Measurements from ENCODE around the gene MXD4. TPM values are rescaled to one million over a fixed set of nuclear protein-coding genes. Genes with fewer than 3 reads are reported as not detected.

MXD4 gene
- total and polyA plus RNA-seq, 2 experiments from 2014 or later = 6.9 to 19.9 TPM

- no peaks in the 10 kb centered on the region for H3K4me1 ChIP-seq (ENCODE audit: insufficient read depth)
Measured at GRCh38 chr4:2299794-2300193, 37.9 kb upstream of the MXD4 start.

More at GRCh38 chr4:2299794-2300193, 37.9 kb upstream of the MXD4 start:
- Histone ChIP-seq H3K4me2 (no peak overlapping the region), H3K4me3 (no peak overlapping the region), H3K9me2 (ENCODE audit: insufficient read depth) (no peaks in the 10 kb centered on the region), H4K20me1 (replicated peaks; ENCODE audit: insufficient read depth) (no peaks in the 10 kb centered on the region), H2AFZ (no peak overlapping the region), H3K27me3 (ENCODE audit: insufficient read depth) (no peaks in the 10 kb centered on the region), H3K27ac (ENCODE audit: low read depth) (no peak overlapping the region), H3F3A (replicated peaks; ENCODE audit: low read depth) (0 out of 2 replicates have a peak, but pooled peaks cover 4% of the 10 kb centered on the region), H3K79me2 (replicated peaks; ENCODE audit: insufficient read depth) (no peaks in the 10 kb centered on the region), H3K36me3 (ENCODE audit: insufficient read depth) (no peaks in the 10 kb centered on the region)
- ATAC-seq = no peak
- Mint-ChIP-seq H3K4me1 (peaks cover 18% of the 10 kb centered on the region), H3K36me3 (ENCODE audit: low read depth) (peaks cover 6% of the 10 kb centered on the region; the same call in 2 of the 3 replicates), H3K4me3 (no peak overlapping the region), H3K9me3 (peaks cover 15% of the 10 kb centered on the region), H3K27me3 (ENCODE audit: insufficient read depth, low read depth, poor library complexity) (peaks cover 14% of the 10 kb centered on the region), H3K27ac (no peak overlapping the region)
- no peak for DNase-seq (ENCODE audit: low spot score)
- TF ChIP-seq ZNF114 (CRISPR knock-in tag; IDR thresholded peaks at IDR 0.05) (no peak), ZNF331 (CRISPR knock-in tag; IDR thresholded peaks at IDR 0.05; ENCODE audit: low read depth) (no peak), POLR2AphosphoS5 (IDR thresholded peaks at IDR 0.05; ENCODE audit: low read depth) (no peak), ZNF462 (CRISPR knock-in tag; IDR thresholded peaks at IDR 0.05) (no peak), ETS1 (IDR thresholded peaks at IDR 0.05) (no peak), REST (IDR thresholded peaks at IDR 0.05; ENCODE audit: unreplicated experiment) (no peak), STAT1 (IDR thresholded peaks at IDR 0.05; ENCODE audit: unreplicated experiment) (no peak), EZH2phosphoT487 (IDR thresholded peaks at IDR 0.05; ENCODE audit: unreplicated experiment) (no peak), CTCF (conservative IDR thresholded peaks at IDR 0.05; ENCODE audit: low read depth in 2 of 2) (no peak), CREB1 (CRISPR knock-in tag; IDR thresholded peaks at IDR 0.05; ENCODE audit: low read depth) (no peak), NANOG (IDR thresholded peaks at IDR 0.05; ENCODE audit: borderline replicate concordance) (no peak), JUNB (IDR thresholded peaks at IDR 0.05; ENCODE audit: unreplicated experiment) (no peak), EZH2 (IDR thresholded peaks at IDR 0.05; ENCODE audit: low read depth, unreplicated experiment) (no peak)
